Measurements from ENCODE around the gene DYNC1I2. TPM values are rescaled to one million over a fixed set of nuclear protein-coding genes. Genes with fewer than 3 reads are reported as not detected.

DYNC1I2 gene
- 103 TPM for polyA plus RNA-seq (2013, experiment 1 of 2; ENCODE audit: insufficient read length)
- polyA plus RNA-seq (2013, experiment 2 of 2; ENCODE audit: insufficient read length) = 111 TPM

- peak; percentile 97 for DNase-seq
Measured at GRCh38 chr2:171687287-171688128, at the start of gene DYNC1I2. Gene DYNC1I2 (plus strand): TSS chr2:171687469. CDS start chr2:171690156, 2,687 bp downstream.

GRCh38 chr2:171651667-171652415, 35.4 kb upstream of the DYNC1I2 start:
- DNase-seq = no peak

- DNase-seq = peak; percentile 89
Measured at GRCh38 chr2:171652416-171652785, 34.9 kb upstream of the DYNC1I2 start.

DNA sequence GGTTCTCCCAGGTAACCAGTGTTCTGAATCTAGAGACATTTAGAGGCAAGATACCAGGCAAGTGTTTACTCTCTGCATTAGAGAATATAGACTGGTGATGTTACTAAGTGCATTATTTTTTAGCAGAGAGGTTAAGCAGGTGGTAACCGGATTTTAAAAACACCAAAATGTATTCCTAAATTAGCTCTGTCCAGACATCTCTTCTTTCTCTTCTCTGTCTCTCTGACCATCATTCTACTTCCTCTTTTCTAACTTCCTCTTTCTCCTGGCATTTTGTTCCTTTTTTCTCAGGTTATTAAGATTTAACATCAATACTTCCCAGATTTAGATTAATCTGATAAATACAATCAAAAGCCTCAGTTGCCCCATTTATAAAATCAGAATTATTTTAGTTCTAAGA, 31.7 kb upstream of the DYNC1I2 start:
- no peak for DNase-seq

- no peak for DNase-seq
Measured at GRCh38 chr2:171667041-171667440, 20.2 kb upstream of the DYNC1I2 start.

- no peak for DNase-seq
Measured at GRCh38 chr2:171668183-171668582, 19.1 kb upstream of the DYNC1I2 start.

DNA sequence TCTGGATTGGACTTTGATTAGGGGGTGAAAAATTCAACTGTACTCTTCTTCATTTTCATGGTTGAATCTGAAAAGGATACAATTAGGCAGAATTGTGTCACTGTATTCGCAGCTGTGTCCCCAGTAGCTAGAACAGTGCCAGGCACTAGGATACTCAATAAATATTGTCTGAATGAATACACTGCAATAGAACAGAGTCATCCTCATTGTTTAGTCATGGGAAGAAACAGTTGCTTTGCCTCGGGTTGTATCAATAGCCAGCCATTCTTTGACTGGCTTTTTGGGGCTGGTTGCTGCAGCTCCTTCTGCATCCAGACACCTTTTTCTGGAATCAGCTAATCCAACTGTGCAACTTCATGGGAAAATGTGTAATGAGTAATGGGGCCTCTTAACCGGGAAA, 18.1 kb upstream of the DYNC1I2 start:
- no peak for DNase-seq

DNA sequence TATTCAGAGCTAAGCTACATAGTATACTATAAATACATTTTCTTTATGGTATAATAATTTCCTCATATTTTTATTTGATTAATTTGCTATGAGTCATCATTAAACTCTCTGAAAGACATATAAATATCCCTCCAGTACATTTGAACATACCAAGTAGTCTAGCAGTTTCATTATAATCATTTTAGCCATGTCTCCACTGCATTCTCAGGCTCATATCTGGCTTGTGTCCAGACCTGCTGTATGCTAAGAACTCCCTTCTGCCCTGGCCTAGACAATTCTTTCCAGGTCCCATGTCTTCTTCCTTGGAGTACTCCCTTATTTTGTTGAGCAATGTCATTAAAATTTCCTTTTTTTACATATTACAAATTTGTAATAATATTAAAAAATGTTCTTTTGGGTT, 16.6 kb upstream of the DYNC1I2 start:
- DNase-seq = peak; percentile 81

GRCh38 chr2:171671867-171672266, 15.4 kb upstream of the DYNC1I2 start:
- DNase-seq = no peak

GRCh38 chr2:171673905-171674304, 13.4 kb upstream of the DYNC1I2 start:
- no peak for DNase-seq

DNA sequence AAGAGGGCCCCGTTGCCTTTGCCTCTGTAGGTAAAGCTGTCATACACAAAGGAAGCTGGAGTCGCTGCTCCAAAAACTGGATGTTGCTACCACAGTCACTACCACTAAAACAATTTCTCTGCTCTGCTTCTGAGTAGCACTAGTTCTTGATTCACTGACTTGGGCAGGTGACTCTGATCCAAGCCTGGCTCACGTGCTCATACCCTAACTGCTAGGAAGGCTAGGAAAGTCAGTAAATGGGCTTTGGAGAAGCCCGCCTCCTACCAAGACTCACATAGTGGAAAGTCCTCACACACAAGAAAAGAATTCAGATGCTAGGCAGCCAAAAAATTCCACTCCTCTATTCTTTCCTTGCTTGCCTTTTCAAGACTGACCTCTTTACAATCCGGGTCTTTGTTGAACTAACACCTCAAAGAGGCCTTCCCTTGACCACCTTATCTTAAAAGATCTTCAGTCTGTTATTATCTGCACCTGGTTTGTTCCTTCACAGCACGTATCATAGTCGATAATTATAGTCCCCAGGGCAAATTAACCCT, 11.4 kb upstream of the DYNC1I2 start:
- no peak for DNase-seq

DNA sequence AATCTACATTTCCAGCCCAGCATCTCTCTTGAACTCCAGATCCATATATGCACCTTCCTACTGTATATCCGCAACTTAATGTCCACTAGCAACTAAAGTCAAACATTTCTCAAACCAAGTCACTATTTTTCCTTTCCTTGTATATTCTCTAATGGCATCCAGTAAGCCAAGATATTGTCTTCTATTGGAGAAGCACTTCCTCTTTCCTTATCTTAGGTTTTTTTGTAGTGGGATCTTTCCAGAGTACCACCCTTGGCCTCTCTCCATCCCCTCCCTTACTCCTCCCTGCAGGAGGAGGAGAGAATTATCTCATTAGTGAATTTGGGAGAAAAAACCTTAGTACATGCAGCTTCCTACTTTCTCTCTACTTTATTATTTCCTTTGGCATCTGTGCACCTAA, 8.7 kb upstream of the DYNC1I2 start:
- no peak for DNase-seq

DNA sequence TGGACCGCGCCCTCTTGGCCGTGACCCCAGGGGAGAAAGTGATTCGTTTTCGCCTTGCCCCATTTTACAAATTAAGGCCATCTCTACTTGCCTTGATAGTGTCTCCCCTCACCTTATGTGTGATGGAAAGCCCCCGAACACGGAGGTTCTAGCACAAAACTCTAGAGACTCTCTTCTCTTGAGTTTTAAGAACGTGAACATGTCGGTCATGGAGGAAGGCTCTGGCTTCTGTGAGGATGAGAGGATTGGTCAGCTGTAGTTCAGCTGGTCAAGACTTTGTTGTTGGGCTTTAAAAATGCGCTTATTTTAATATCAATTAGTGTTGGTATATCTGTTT, 828 bp downstream of the DYNC1I2 start:
- DNase-seq = peak; percentile 5

DNA sequence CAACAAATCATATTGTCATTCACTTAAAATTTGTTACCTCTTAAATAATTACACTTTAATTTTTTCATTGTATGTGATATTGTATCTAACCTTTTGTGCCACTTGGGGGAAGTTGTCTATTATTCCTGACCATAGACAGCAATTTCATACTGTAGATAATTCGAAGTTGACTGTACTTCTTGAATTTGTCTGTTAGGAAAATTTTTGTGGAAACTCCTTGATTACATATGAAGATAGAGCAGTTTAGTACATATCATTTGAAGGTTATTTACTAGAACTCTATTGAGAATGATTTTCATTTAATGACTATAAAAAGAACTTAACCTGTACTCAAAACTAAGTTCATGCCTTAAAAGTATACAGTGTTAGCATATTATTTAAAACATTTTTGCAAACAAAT, 5.1 kb downstream of the DYNC1I2 start:
- DNase-seq = no peak

- DNase-seq = peak; percentile 20
Measured at GRCh38 chr2:171702781-171703556, 15.7 kb downstream of the DYNC1I2 start.

GRCh38 chr2:171703574-171704347, 16.5 kb downstream of the DYNC1I2 start:
- DNase-seq = peak; percentile 35

- DNase-seq = peak; percentile 24
Measured at GRCh38 chr2:171706152-171706803, 19.0 kb downstream of the DYNC1I2 start.

DNA sequence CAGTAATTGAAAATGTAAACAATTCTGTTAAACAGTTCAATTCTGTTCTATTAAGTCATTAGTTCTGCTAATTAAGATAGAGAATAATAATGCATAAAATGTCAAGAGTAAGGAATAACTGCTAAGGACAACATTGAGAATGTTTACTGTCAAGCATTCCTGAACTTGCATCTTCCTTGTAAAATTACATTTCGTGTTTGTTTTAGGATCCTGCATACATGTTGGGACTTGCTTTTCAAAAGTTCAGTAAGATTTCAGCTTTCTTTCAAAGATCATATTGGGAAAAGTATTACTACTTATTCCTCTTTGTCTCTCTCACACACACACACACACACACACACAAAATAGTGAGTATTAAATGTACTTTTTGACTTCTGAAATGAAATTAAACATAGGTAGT, 20.5 kb downstream of the DYNC1I2 start:
- DNase-seq = no peak

GRCh38 chr2:171709011-171709685, 21.9 kb downstream of the DYNC1I2 start:
- DNase-seq = no peak

DNA sequence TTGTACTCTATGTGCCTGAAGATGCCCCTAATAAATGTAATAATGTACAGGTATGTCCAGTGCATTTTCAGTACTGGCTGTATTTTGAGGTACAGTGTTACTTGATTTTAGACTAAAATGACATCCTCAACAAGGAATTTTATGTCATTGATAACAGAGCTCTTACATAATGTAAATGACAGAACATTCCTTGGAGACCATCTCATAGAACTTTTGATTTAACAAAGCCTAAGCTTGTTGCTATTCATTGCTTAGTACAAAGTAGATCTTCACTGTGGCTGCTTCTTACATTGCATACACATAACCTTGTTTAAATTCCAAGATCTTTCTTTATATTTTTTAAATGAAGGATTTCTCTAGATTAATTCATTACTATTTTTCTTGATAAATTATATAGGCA, 24.1 kb downstream of the DYNC1I2 start:
- DNase-seq = peak; percentile 13

GRCh38 chr2:171712051-171712450, 24.8 kb downstream of the DYNC1I2 start:
- peak; percentile 87 for DNase-seq
